Loucy (cell line): ENCODE measurements around the gene SLC44A2.

Source experiments
- EZH2phosphoT487 ChIP-seq: fragments of 200-600 bp; IDR thresholded peaks from 2 replicates; pipeline ENCODE4 v1.6.1; 2018; ENCODE audit warnings: antibody characterized with exemption, mild to moderate bottlenecking, moderate library complexity, borderline replicate concordance
- TF ChIP-seq, protein P1 (sequence below): fragments of 200-600 bp; sonication (generic); conservative IDR thresholded peaks from 2 replicates; pipeline ENCODE4 v1.5.1; 2014; ENCODE audit warnings: mild to moderate bottlenecking, antibody characterized with exemption, low read length

DNA sequence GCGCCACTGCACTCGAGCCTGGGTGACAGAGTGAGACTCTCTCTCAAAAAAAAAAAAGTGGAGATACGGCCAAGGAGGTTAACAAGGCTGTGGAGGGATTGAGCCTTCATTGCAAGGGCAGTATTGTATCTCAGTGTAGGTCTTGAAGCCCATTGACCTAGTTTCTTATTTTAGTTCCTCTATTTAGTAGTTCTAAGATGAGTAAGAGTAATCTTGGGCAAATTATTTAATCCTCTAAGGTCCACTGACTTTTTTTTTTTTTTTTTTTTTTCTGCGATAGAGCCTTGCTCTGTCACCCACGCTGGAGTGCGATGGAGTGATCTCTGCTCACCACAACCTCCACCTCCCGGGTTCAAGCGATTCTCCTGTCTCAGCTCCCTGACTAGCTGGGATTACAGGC is 14.5 kb downstream of the SLC44A2 start:
- TF ChIP-seq, protein P1, sequence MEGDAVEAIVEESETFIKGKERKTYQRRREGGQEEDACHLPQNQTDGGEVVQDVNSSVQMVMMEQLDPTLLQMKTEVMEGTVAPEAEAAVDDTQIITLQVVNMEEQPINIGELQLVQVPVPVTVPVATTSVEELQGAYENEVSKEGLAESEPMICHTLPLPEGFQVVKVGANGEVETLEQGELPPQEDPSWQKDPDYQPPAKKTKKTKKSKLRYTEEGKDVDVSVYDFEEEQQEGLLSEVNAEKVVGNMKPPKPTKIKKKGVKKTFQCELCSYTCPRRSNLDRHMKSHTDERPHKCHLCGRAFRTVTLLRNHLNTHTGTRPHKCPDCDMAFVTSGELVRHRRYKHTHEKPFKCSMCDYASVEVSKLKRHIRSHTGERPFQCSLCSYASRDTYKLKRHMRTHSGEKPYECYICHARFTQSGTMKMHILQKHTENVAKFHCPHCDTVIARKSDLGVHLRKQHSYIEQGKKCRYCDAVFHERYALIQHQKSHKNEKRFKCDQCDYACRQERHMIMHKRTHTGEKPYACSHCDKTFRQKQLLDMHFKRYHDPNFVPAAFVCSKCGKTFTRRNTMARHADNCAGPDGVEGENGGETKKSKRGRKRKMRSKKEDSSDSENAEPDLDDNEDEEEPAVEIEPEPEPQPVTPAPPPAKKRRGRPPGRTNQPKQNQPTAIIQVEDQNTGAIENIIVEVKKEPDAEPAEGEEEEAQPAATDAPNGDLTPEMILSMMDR = no peak
- TF ChIP-seq EZH2phosphoT487 = no peak
